ENCODE measurements around the gene CFDP1.

CFDP1 gene

DNA sequence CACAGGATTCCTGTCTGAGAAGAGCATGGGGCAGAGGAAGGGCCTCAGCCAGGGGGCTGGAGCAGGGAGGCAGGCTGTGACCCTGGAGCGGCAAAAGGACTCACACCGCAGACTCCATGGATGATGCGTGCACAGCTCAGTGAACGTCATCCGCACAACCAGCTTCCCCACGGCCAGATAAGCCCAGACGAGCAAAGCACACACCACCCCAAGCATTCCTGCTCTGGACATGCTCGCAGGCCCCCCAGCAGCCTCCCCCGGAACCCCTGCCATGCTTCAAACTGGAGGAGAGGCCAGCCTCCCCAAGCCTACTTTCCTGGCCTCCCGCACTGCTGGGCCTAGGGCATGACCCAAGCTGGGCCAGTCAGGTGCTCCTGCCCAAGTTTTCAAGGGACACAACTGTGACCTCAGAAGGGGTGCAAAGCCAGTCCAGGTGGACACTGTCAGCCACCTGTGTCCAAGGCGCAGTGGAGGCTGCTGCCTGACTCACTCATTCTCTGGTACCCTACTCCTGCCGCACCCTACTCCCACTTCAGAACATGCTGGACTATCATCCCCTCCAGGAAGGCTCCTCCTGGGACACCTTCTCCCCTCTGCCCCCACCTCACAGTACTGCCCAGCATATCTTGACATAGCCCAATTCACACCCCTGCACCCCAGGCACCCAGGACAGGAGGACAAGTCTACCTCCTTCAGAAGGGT, 186.6 kb downstream of the CFDP1 start:
- DNase-seq: no peak

DNA sequence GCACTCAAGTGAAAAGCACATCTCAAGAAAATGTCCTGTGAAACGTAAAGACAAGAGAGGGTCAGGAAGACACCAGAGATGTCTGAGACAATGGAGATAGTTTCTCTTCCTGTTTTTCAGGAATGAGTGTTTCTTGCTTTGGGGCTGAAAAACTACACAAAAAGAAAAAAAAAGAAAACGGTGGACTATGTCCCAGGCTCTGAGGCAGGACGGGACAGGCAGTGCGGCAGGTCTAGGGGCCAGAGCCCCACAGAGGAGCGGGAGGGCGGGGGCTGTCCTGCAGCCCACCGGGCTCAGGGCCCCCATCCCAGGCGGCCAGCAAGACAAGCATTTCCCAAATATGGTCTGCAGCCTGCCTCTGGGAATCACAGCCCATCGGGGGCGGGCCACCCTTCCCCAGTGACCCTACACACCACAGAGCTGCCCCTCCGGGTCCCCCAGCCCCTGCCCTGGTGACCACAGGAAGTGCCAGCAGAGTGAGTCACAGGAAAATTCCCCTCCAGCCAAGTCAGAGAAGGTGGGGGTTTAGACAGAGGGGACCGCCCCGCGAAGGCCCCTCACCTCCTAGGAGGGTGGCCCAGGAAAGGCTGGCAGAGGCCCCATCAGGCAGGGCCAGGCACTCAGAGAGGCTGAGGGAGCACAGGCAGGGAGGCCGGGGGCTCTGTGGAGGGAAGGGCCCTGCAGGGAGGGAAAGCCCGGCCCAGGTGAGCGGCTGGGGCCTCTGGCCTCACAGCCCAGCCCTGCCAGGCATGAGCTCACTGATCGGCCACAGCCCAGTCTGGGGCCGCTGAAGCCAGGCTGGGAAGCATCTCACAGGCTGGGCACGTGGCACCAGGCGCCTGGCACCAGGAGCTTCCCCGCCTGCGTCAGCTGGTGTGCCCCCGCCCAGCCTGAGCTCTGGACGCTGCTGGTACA, 188.2 kb downstream of the CFDP1 start:
- DNase-seq: no peak

DNA sequence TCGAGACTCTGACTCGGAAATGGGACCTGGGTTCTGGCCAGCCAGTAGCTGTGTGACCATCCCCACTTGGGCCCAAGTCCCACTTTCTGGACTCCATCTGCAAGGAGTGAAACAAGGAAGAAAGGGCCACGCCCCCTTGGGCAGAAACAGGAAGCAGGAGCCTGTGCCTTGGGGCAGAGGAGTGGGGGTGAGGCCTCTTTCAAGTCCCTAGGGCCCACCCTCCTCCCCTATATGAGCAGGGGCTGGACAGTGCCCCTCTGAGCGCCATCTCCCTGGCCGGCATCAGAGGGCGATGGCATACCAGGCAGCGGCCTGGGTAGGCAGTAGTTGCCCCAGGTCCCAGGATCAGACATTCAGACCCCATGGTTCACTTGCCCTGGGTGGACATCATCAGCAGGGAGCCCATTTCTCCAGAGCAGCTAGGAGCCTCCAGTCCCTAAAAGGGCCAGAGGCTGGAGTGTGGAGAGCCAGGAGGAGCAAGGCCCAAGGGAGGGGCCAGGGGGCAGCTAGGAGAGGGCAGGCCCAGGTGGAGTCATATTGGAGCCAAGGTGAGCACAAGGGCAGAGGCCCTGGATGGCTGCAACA, 189.0 kb downstream of the CFDP1 start:
- DNase-seq: no peak
